Cardiac fibroblast (primary cell): Measurements from ENCODE around the gene SLC6A6.

Experiments
- DNase-seq, 2 donors: peaks; one replicate each; pipeline versions ENCODE4 v3.0.0 to v3.0.0-alpha.2; 2010; ENCODE audit warnings: low read depth in 2 of 2
- H3K4me3 ChIP-seq, 2 donors: replicated peaks in 1 of 2; 1 replicate in 1 of 2; 2 replicates in 1 of 2; pipeline ENCODE4 v1.5.1; 2011; ENCODE audit warnings: low read depth in 2 of 2, low read length in 2 of 2, mild to moderate bottlenecking in 2 of 2, moderate library complexity in 1 of 2
- CTCF ChIP-seq: IDR thresholded peaks from one replicate; pipeline ENCODE4 v1.5.1; 2011; ENCODE audit warnings: low read depth, mild to moderate bottlenecking, low read length, inconsistent platforms

SLC6A6 gene

GRCh38 chr3:14522129-14522691, 119.8 kb downstream of the SLC6A6 start:
- DNase-seq: no peak
- H3K4me3 ChIP-seq: no peak overlapping the region
- TF ChIP-seq CTCF: no peak

GRCh38 chr3:14522768-14523167, 120.4 kb downstream of the SLC6A6 start:
- no peak for DNase-seq

GRCh38 chr3:14523792-14524191, 121.4 kb downstream of the SLC6A6 start:
- DNase-seq: peak; percentile 6 to 27
- no peak overlapping the region for H3K4me3 ChIP-seq
- TF ChIP-seq CTCF: no peak

More at GRCh38 chr3:14522768-14523167, 120.4 kb downstream of the SLC6A6 start:
- TF ChIP-seq CTCF: no peak
- H3K4me3 ChIP-seq: no peak overlapping the region

- no peak overlapping the region for H3K4me3 ChIP-seq
- TF ChIP-seq CTCF: no peak
- no peak for DNase-seq
Measured at GRCh38 chr3:14524311-14524711, 121.9 kb downstream of the SLC6A6 start.

- TF ChIP-seq CTCF: no peak
- no peak for DNase-seq
- no peak overlapping the region for H3K4me3 ChIP-seq
Measured at GRCh38 chr3:14524920-14525660, 122.7 kb downstream of the SLC6A6 start.

- DNase-seq: peak; percentile 43 to 50
- TF ChIP-seq CTCF: no peak
- peak overlapping the region in 1 of 2 donors; percentile 18 for H3K4me3 ChIP-seq
Measured at GRCh38 chr3:14525685-14526631, 123.6 kb downstream of the SLC6A6 start.
